ENCODE measurements around the gene FKBP1B.

FKBP1B gene

DNA sequence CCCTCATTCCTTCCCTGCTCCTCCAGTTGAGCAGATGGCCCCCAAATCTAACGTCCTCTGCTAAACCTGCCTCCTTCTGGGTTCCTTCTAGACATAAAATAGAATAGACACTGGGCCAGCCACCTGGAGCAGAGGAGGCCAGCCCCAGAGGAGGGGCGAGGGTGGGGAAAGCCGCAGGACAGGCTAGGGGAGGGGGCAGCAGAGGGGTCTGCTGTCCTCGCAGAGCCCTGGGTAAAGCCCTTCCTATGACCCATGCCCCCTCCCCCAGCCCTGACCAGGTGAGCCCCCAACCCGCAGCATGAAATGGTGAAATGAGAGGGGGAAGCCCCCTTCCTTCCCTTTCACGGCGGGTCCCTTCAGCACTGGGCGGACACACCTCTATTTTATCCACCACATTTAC lies 31.8 kb upstream of the FKBP1B start (continued):
- TF ChIP-seq, protein P1, sequence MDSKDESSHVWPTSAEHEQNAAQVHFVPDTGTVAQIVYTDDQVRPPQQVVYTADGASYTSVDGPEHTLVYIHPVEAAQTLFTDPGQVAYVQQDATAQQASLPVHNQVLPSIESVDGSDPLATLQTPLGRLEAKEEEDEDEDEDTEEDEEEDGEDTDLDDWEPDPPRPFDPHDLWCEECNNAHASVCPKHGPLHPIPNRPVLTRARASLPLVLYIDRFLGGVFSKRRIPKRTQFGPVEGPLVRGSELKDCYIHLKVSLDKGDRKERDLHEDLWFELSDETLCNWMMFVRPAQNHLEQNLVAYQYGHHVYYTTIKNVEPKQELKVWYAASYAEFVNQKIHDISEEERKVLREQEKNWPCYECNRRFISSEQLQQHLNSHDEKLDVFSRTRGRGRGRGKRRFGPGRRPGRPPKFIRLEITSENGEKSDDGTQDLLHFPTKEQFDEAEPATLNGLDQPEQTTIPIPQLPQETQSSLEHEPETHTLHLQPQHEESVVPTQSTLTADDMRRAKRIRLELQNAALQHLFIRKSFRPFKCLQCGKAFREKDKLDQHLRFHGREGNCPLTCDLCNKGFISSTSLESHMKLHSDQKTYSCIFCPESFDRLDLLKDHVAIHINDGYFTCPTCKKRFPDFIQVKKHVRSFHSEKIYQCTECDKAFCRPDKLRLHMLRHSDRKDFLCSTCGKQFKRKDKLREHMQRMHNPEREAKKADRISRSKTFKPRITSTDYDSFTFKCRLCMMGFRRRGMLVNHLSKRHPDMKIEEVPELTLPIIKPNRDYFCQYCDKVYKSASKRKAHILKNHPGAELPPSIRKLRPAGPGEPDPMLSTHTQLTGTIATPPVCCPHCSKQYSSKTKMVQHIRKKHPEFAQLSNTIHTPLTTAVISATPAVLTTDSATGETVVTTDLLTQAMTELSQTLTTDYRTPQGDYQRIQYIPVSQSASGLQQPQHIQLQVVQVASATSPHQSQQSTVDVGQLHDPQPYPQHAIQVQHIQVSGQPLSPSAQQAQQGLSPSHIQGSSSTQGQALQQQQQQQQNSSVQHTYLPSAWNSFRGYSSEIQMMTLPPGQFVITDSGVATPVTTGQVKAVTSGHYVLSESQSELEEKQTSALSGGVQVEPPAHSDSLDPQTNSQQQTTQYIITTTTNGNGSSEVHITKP (tag by site-specific recombination; IDR thresholded peaks at IDR 0.05) = no peak
- no peak for TF ChIP-seq ZNF223 (tag by site-specific recombination; IDR thresholded peaks at IDR 0.05)
- TF ChIP-seq, protein P2, sequence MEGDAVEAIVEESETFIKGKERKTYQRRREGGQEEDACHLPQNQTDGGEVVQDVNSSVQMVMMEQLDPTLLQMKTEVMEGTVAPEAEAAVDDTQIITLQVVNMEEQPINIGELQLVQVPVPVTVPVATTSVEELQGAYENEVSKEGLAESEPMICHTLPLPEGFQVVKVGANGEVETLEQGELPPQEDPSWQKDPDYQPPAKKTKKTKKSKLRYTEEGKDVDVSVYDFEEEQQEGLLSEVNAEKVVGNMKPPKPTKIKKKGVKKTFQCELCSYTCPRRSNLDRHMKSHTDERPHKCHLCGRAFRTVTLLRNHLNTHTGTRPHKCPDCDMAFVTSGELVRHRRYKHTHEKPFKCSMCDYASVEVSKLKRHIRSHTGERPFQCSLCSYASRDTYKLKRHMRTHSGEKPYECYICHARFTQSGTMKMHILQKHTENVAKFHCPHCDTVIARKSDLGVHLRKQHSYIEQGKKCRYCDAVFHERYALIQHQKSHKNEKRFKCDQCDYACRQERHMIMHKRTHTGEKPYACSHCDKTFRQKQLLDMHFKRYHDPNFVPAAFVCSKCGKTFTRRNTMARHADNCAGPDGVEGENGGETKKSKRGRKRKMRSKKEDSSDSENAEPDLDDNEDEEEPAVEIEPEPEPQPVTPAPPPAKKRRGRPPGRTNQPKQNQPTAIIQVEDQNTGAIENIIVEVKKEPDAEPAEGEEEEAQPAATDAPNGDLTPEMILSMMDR (tag by site-specific recombination; IDR thresholded peaks at IDR 0.05) = no peak
- no peak for TF ChIP-seq ZNF830 (tag by site-specific recombination; IDR thresholded peaks at IDR 0.05; ENCODE audit: low read depth)
- TF ChIP-seq, protein P3, sequence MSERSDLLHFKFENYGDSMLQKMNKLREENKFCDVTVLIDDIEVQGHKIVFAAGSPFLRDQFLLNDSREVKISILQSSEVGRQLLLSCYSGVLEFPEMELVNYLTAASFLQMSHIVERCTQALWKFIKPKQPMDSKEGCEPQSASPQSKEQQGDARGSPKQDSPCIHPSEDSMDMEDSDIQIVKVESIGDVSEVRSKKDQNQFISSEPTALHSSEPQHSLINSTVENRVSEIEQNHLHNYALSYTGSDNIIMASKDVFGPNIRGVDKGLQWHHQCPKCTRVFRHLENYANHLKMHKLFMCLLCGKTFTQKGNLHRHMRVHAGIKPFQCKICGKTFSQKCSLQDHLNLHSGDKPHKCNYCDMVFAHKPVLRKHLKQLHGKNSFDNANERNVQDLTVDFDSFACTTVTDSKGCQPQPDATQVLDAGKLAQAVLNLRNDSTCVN (tag by site-specific recombination; optimal IDR thresholded peaks at IDR 0.05) = no peak
- TF ChIP-seq, protein P4, sequence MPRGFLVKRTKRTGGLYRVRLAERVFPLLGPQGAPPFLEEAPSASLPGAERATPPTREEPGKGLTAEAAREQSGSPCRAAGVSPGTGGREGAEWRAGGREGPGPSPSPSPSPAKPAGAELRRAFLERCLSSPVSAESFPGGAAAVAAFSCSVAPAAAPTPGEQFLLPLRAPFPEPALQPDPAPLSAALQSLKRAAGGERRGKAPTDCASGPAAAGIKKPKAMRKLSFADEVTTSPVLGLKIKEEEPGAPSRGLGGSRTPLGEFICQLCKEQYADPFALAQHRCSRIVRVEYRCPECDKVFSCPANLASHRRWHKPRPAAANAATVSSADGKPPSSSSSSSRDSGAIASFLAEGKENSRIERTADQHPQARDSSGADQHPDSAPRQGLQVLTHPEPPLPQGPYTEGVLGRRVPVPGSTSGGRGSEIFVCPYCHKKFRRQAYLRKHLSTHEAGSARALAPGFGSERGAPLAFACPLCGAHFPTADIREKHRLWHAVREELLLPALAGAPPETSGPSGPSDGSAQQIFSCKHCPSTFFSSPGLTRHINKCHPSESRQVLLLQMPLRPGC (tag by site-specific recombination; IDR thresholded peaks at IDR 0.05) = no peak
- TF ChIP-seq ZNF366 (tag by site-specific recombination; conservative IDR thresholded peaks at IDR 0.05) = no peak
- TF ChIP-seq ZNF114 (tag by site-specific recombination; IDR thresholded peaks at IDR 0.05) = no peak
- no peak for TF ChIP-seq GLI4 (tag by site-specific recombination; IDR thresholded peaks at IDR 0.05)
- TF ChIP-seq KLF1 (tag by site-specific recombination; IDR thresholded peaks at IDR 0.05) = no peak
- no peak for TF ChIP-seq ZNF341 (tag by site-specific recombination; IDR thresholded peaks at IDR 0.05; ENCODE audit: low read depth)
- TF ChIP-seq, protein P5, sequence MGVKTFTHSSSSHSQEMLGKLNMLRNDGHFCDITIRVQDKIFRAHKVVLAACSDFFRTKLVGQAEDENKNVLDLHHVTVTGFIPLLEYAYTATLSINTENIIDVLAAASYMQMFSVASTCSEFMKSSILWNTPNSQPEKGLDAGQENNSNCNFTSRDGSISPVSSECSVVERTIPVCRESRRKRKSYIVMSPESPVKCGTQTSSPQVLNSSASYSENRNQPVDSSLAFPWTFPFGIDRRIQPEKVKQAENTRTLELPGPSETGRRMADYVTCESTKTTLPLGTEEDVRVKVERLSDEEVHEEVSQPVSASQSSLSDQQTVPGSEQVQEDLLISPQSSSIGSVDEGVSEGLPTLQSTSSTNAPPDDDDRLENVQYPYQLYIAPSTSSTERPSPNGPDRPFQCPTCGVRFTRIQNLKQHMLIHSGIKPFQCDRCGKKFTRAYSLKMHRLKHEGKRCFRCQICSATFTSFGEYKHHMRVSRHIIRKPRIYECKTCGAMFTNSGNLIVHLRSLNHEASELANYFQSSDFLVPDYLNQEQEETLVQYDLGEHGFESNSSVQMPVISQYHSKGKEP (tag by site-specific recombination; IDR thresholded peaks at IDR 0.05) = no peak

DNA sequence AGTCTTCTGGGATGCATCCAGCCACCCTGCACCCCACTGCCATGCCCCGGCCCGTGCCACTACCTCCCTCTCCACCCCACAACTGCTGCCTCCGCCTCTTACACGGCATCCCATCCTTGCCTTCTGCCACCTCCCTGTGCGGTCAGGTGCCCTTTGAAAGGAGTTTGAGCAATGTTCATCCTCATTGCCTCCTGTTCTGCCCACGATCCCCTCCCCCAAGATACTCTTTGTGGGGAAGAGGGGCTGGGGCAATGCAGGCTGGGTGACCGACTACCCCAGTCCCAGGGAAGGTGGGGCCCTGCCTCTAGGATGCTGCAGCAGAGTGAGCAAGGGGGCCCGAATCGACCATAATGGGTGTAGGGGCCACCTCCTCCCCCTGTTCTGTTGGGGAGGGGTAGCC lies 31.3 kb upstream of the FKBP1B start:
- CTCF ChIA-PET = no interaction called here
- H3K27ac ChIP-seq (ENCODE audit: extremely low read depth, low read depth, low read length) = no peak overlapping the region
- POLR2A ChIA-PET = no interaction called here
- no peaks in the 10 kb centered on the region for H3K9me3 ChIP-seq (ENCODE audit: control insufficient read depth, insufficient read depth, low read depth, low read length)
- peaks cover 0 to 11% of the 10 kb centered on the region in 2 experiments; a peak in 1 of 3 replicates for H3K36me3 ChIP-seq (ENCODE audit: control insufficient read depth in 2 of 2, insufficient read depth in 1 of 2, low read length in 2 of 2)
- H3K4me1 ChIP-seq (ENCODE audit: control insufficient read depth, insufficient read depth, low read length) = no peaks in the 10 kb centered on the region
- TF ChIP-seq ZNF354C (tag by site-specific recombination; IDR thresholded peaks at IDR 0.05; ENCODE audit: borderline replicate concordance, low read depth) (no peak), ZNF132 (tag by site-specific recombination; IDR thresholded peaks at IDR 0.05; ENCODE audit: borderline replicate concordance) (no peak), ZNF302 (tag by site-specific recombination; IDR thresholded peaks at IDR 0.05; ENCODE audit: low read depth) (no peak), ZFP69B (tag by site-specific recombination; IDR thresholded peaks at IDR 0.05) (no peak), YY2 (tag by site-specific recombination; IDR thresholded peaks at IDR 0.05) (no peak), ZNF610 (tag by site-specific recombination; IDR thresholded peaks at IDR 0.05; ENCODE audit: borderline replicate concordance) (no peak)
- TF ChIP-seq, protein P6, sequence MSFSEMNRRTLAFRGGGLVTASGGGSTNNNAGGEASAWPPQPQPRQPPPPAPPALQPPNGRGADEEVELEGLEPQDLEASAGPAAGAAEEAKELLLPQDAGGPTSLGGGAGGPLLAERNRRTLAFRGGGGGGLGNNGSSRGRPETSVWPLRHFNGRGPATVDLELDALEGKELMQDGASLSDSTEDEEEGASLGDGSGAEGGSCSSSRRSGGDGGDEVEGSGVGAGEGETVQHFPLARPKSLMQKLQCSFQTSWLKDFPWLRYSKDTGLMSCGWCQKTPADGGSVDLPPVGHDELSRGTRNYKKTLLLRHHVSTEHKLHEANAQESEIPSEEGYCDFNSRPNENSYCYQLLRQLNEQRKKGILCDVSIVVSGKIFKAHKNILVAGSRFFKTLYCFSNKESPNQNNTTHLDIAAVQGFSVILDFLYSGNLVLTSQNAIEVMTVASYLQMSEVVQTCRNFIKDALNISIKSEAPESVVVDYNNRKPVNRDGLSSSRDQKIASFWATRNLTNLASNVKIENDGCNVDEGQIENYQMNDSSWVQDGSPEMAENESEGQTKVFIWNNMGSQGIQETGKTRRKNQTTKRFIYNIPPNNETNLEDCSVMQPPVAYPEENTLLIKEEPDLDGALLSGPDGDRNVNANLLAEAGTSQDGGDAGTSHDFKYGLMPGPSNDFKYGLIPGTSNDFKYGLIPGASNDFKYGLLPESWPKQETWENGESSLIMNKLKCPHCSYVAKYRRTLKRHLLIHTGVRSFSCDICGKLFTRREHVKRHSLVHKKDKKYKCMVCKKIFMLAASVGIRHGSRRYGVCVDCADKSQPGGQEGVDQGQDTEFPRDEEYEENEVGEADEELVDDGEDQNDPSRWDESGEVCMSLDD (tag by site-specific recombination; IDR thresholded peaks at IDR 0.05) = no peak
- no peak overlapping the region for H3K4me3 ChIP-seq (ENCODE audit: low read depth, low read length)

Data from HEK293 (cell line).